Kidney tubule cell (primary cell): ENCODE measurements around the gene TBCCD1.

Experiments
- DNase-seq: peaks from one replicate; pipeline ENCODE4 v3.0.0-alpha.2; 2018; ENCODE audit warnings: low spot score

TBCCD1 gene

GRCh38 chr3:186567072-186567921 is at the start of gene TBCCD1:
Gene TBCCD1, minus strand, starts transcription at chr3:186567339. Its CDS starts 3,010 bp downstream, at chr3:186564329.
- peak; percentile 93 for DNase-seq

- no peak for DNase-seq
Measured at GRCh38 chr3:186616299-186616617, 49.1 kb upstream of the TBCCD1 start.

GRCh38 chr3:186614597-186615483 is 47.7 kb upstream of the TBCCD1 start:
- peak; percentile 77 for DNase-seq

GRCh38 chr3:186614266-186614596 is 47.1 kb upstream of the TBCCD1 start:
- no peak for DNase-seq

- DNase-seq: no peak
Measured at GRCh38 chr3:186613637-186614265, 46.6 kb upstream of the TBCCD1 start.

- DNase-seq: no peak
Measured at GRCh38 chr3:186612721-186613636, 45.8 kb upstream of the TBCCD1 start, which contains the start of gene AHSG. Gene AHSG, plus strand, starts transcription at chr3:186613060. Its CDS starts 82 bp downstream, at chr3:186613142.

GRCh38 chr3:186612065-186612464 is 44.9 kb upstream of the TBCCD1 start:
- DNase-seq: no peak

GRCh38 chr3:186609247-186609868 is 42.2 kb upstream of the TBCCD1 start:
- DNase-seq: peak; percentile 58

- DNase-seq: no peak
Measured at GRCh38 chr3:186608624-186609215, 41.6 kb upstream of the TBCCD1 start.

GRCh38 chr3:186605561-186606545 is 38.7 kb upstream of the TBCCD1 start:
- no peak for DNase-seq

- DNase-seq: no peak
Measured at GRCh38 chr3:186605078-186605477, 37.9 kb upstream of the TBCCD1 start.

- no peak for DNase-seq
Measured at GRCh38 chr3:186603159-186603558, 36.0 kb upstream of the TBCCD1 start.

GRCh38 chr3:186600896-186601295 is 33.8 kb upstream of the TBCCD1 start:
- DNase-seq: no peak

- DNase-seq: no peak
Measured at GRCh38 chr3:186599785-186600166, 32.6 kb upstream of the TBCCD1 start.

GRCh38 chr3:186599142-186599784 is 32.1 kb upstream of the TBCCD1 start:
- DNase-seq: peak; percentile 25

- no peak for DNase-seq
Measured at GRCh38 chr3:186598794-186599141, 31.6 kb upstream of the TBCCD1 start.

GRCh38 chr3:186598108-186598784 is 31.1 kb upstream of the TBCCD1 start:
- DNase-seq: peak; percentile 97

GRCh38 chr3:186596568-186597287 is 29.6 kb upstream of the TBCCD1 start:
- peak; percentile 87 for DNase-seq
